ENCODE results near the gene KRTAP10-12.

KRTAP10-12 gene

DNA sequence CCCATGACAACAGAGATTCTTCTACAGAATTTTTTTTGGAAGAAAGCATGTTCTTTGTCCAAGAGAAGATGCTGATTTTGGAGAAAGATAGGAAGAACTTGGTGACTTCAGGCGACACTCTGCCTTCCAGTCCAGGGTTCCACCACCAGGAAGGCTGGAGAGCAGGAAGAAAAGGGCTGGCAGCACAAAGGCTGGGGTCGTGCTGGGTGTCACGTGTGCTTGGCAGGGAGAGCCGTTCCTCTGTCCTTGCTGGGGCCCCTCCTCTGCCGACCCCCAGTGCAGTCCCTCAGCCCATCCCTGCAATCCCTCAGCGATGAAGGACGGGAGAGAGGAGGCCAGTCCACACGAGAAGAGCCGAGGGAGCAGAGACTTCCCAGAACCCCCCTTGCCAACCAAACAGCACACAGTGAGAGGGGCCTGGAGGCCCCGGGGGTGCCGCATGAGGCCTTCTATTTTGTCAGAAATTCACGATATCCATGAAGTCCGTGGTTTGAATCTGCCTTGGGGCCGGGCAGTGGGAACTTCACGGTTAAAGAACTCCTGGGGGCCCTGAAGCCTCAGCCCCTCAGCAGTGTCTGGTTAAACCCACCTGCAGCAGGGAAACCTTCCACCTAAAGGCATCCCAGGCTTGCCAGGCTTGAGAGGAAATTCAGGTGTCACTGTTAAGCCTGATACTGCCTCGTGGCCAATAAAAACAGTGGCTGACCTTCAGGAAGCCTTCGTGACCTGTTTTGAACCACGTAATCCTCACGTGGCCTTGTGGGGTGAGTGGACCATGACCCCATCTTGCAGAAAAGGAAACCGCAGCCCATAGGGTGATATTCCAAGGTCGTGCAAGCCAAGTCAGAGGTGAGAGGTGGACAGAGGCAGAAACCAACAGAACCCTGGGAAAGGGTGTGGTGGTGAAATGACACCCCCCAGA is 3.4 kb downstream of the KRTAP10-12 start:
- no peak for DNase-seq

DNA sequence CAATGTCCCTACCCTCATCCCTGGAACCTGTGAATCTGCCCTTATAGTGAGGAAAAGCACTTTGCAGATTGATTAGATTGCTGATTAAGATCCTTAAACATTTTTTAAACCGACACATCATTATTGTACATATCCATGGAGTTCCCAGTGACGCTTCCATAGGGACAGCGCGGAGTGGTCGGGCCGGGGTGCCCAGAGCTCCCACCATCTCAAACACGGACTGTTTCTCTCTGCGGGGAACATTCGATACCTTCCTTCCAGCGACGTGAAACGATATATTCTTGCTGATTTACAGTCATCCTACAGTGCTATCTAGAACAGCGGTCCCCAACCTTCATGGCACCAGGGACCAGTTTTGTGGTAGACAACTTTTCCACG is 4.0 kb downstream of the KRTAP10-12 start:
- no peak for DNase-seq

DNA sequence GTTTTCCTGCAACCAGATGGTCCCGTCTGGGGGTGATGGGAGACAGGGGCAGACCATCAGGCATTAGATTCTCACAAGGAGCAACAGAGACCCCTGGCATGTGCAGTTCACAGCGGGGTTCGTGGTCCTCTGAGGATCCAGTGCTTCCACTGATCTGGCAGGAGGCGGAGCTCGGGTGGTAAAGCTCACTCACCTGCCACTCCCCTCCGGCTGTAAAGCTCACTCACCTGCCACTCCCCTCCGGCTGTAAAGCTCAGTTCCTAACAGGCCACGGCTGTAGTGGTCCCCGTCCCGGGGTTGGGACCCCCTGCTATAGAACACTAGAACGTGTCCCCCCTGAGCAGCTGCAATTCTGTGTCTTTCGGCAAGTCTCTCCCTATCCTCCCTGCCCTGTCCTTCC is 4.6 kb downstream of the KRTAP10-12 start:
- DNase-seq = no peak

DNA sequence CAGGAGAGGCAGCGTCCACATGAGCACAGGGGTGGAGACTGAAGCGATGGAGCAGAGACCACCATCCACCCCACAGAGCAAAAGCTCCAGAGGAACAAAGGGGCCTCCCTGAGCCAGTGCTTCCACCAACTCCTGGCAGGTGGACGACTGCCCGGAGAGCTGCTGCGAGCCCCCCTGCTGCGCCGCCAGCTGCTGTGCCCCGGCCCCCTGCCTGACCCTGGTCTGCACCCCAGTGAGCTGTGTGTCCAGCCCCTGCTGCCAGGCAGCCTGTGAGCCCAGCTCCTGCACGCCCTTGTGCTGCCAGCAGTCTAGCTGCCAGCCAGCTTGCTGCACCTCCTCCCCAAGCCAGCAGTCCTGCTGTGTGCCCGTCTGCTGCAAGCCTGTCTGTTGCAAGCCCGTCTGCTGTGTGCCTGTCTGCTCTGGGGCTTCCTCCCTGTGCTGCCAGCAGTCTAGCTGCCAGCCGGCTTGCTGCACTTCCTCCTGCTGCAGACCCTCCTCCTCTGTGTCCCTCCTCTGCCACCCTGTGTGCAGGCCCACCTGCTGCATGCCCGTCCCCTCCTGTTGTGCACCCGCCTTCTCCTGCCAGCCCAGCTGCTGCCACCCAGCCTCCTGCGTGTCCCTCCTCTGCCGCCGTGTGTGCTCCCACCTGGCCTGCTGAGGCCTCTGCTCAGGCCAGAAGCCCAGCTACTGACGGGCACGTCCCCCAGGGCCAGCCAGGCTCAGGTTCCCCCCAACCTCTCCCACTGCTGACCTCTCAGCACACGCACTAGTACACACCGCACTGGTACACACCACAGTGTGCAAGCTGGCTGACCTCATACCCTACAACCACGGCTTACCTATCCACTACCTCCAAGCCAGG is 5.4 kb downstream of the KRTAP10-12 start:
- no peak for DNase-seq

DNA sequence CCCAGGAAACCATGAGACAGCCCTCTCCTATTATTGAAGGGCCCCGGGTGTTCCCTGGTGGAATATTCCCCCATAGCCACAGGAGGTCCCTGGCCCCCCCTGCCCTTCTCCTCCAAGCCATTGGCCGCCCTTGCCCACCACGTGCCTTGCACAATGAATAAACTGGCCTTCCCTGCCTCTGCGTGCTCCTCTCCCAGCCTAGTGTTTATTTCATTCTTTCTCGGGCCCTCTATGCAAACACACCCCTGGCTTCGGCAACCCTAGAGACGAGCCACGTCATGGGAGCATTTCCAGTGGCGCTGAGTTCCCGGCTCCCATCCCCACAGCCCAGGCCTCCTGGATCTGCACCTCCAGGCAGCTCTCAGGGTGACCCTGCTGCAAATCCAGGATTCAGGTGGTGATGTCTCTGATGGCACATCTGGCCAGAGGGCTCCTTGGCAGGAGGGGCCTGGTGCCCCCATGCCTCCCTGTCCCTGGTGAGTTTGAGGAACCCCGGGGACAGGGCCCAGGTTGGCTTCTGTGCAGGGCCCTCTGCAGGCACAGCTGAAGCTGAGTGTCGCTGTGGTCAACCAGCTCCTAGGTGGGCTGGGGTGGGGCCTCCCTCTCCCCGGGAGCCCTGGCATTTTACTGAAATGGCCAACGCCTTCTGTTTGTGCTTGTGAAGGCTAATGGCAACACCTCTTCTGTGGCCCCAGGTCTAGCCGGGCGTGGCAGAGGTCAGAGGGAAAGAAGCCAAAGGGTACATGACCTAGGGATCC is 6.2 kb downstream of the KRTAP10-12 start:
- DNase-seq = no peak

DNA sequence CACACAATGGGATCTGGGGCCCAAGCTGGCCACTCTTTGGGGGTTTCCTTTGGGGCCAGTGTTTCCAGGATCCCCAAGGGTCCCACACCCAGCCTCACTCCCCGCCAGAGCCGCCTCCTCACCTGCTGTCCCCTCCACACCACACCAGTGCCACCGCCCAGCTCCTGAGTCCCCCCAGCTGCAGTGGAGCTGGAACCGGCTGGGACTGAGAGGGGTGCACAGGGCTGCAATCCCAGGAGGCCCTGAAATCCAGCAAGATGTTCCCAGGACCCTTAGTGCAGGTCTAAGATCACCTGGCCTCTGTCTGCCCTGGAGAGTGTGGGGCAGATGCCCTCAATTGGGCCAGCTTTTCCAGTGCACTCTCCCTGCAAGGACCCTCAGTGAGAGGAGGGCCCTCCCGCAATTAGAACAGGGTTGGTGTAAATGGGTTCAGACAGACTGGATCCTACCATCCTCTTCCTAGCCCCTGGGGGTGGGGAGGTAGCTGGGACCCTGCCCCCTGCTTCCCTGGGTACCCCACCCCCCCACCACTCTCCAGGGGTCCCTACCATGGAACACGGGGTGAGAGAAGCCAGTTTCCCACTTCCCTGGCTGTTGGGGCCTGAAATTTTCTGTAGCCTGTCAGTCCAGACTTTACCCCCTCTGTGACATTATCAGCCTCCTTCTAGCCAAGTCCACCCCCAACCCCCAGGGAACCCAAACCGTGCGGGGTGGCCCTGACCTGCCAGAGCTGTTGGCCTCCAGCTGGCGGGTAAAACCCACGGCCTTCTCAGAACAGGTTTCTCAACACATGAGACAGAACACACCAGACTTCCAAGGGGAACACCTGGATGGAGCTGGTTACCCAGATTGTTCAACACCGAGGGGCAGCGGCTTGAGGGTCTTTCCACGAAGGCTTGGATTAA is 7.0 kb downstream of the KRTAP10-12 start:
- no peak for DNase-seq

DNA sequence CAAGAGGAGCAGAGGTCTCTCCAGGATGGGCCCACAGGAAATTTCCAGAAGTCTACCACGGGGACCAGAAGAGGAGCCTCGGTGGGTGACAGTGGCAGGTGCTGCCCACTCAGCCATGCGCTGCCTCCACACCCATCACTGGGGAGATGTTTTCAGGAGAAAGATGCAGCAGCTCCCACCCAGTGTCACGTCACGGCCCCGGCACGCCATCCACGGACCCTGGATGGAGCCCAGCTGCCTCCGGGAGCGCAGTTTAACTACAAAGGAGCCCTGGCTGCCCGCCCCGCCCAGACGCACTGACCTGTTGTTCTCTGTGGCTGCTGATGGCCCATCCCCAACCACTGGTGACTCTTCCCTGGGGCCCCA is 7.6 kb downstream of the KRTAP10-12 start:
- DNase-seq = no peak

DNA sequence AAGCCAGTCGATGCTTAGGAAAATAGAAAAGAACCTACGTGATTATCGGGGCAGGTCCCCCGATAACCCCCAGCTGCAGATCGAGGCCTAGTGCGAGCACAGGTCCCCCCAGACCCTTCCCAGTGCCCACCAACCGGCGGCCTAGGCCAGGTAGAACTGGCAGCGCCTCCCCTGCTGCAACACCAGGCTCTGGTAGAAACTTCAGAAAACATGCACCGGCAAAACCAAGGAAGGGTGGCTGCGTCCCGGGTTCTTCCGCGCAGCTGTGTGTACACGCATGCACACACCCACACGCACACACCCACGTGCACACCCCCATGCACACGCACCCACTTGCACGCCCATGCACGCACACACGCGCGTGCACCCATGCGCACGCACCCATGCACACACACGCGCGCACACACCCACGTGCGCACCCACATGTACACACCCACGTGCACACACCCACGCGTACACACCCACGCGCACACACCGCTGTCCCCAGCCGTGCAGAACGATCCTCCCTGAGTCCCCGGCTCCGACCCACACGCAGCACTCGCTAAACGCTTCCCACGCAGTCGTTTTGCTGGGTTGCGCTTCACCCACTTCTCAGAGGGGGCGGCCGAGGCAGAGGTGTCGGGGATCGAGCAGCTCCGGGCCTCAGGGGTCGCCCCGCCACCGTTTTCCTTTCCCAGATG is 9.2 kb downstream of the KRTAP10-12 start:
- no peak for DNase-seq

DNA sequence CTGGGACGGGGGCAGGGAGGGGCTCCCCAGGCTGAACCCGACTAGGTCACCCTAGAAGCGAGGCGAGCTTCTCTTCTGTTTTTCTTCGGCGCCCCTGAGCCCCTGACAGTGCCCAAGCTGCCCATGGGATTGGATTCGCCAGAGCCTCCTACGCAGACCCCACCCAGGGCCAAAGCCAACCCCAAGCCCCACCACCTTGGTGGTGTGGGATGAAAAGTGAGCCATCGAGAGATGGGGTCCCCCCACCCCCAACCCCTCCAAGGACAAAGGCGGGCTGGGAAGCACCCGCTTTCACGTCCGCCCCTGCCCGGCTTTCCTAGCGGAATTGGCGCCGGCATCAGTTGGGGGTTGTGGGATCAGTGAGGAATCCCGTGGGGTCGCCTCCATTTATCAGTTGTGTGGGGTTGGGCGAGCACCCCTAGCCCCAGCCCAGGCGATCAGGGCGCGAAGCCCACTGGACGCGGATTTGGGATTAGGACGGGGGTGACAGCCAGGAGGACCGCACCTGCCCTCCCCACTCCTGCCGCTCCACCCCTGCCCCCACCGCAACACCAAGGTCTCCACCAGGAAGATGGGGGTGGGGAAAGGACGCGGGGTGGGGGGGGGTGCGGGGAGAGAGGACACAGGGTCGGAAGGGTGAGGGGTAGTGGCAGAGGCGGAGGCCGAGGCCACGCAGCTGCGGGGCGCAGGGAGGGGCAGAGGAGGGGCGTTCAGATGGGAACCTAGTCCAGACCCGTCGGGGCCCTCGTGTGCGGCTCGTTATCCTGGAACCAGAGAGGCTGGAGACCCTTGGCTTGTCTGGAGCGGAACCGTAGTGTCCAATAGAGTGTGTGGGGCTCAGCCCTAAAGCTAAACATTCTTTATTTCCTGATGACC is 10.0 kb downstream of the KRTAP10-12 start:
- DNase-seq = no peak

DNA sequence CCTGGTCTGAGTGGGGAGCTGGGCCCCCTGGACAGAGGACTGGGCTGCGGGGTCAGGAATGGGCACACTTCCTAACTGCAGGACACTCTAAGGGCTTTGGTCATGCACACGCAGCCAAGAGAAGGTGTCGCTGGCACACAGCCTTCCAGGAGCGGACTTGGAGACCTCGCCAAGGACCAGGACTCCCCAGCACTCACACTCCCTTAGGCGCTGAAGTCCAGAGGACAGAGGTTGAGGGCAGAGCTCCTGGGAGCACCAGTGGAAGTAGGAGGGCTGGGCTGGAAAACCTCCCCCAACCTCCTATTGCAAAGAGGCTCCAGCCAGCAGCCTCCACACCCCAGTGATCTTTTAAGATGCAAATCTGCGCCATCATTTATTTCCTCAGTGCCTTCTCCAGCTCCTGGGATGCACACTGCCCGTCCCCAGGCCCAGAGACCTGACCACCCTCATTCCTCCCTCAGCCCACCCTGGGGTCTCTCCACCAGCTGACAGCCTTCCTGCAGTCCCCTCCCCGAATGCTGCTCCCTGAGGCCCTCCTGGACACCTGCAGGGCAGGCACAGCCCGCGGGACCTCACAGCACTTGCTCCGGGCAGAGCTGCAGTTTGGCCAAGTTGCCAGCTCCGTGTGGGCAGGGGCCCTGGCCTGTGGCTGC is 11.4 kb downstream of the KRTAP10-12 start:
- DNase-seq = no peak

DNA sequence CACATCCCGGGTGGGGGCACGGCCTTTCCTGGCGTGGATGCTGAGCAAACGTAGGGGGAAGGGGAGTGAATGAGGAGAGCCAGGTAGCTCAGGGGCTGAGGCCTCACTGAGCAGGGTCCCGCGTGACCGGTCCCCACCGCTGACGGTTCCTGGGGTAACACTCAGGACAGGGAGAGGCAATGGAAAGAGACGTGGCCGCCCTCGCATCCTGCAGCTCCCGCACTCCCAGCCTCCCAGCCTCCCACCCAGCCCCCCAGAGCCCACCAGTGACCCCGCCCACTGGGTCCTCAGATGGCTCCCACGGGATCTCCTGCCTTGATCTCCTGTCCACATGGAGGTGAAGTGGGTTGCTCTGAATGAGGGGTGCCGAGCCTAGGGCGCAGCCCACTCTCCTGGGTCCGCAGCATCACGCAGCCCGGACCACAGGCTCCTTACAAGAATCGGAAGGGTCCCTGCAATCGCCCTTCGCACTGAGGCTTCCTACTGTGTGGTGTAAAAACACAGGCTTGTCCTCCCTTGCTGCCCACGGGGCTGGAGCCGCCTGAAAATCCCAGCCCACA is 12.0 kb downstream of the KRTAP10-12 start:
- DNase-seq = no peak

DNA sequence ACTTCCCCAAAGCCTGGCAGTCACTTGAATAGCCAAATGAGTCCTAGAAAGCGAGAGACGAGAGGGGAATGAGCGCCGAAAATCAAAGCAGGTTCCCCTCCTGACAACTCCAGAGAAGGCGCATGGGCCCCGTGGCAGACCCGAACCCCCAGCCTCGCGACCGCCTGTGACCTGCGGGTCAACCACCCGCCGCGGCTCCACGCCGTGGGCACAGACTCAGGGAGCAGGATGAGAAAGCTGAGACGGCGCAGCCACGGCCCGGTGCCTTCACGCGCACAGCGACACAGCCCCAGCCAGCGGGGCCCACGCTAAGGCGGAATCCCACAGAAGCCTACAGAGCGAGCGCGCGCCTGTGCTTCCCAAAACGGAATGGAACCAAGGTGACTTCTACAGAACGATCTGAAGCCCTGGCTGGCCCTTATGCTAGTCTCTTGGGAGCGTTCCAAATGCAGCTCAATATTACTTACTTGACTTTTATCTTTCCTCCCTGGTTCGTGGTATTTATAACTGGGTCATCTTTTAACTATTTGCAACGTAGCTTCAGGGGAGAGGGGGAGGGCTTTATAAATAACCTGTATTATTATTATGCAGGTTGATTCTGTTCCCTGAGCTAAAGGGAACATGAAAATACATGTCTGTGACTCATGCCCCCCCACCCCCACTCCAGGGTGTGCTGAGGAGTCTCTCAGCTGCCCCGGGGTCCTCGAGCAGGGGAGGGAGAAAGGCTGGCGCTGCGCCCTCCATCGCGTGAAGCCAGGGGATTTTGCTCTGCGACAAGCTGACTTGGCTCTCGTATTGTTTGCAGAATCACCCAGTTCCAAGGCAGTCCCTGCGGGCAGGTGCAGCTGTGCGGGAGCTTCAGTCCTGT is 12.7 kb downstream of the KRTAP10-12 start:
- no peak for DNase-seq

DNA sequence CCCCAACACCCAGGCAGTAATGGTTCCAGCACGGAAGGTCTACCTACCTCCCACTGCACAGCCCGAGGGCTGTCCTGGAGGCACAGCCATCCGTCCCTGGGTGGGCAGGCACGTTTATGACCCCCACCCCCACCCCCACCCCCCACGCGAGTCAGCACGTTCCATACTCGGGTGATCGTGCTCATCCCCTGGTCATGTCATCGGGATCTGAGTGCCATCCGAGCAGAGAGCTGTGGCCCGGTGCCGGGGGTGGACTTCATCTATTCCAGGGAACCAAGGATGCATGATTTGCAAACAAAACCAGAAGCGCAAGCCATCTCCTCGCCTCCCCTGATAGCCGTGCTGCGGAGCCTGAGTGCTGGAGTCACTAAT is 13.3 kb downstream of the KRTAP10-12 start:
- no peak for DNase-seq

DNA sequence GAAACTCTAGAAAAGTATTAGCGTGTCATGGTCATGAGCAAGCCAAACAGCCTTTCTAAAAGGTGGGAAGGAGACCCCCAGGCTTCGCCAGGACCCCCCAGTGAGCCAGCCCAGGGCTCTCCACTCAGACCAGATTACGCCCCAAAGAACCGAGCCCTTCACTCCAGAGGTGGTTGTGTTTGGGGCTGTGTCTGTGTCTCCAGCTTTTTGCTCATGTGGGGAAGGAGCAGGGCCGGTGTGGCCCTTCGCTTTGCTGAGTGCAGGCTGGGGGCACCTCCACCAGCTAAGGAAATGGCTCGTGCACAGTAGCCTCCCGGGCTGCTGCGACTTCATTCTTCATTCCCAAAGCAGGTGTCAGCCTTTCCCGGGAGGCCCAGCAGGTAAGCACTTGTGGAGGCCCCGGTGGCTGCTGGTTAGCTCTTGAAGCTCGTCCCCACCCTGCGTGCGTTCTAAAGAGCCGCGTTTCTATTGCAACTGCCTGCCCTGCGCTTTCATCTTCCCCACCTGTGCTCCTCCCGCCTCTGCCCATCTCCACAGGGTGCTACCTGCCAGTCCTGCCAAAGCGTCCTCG is 13.9 kb downstream of the KRTAP10-12 start:
- DNase-seq = no peak

DNA sequence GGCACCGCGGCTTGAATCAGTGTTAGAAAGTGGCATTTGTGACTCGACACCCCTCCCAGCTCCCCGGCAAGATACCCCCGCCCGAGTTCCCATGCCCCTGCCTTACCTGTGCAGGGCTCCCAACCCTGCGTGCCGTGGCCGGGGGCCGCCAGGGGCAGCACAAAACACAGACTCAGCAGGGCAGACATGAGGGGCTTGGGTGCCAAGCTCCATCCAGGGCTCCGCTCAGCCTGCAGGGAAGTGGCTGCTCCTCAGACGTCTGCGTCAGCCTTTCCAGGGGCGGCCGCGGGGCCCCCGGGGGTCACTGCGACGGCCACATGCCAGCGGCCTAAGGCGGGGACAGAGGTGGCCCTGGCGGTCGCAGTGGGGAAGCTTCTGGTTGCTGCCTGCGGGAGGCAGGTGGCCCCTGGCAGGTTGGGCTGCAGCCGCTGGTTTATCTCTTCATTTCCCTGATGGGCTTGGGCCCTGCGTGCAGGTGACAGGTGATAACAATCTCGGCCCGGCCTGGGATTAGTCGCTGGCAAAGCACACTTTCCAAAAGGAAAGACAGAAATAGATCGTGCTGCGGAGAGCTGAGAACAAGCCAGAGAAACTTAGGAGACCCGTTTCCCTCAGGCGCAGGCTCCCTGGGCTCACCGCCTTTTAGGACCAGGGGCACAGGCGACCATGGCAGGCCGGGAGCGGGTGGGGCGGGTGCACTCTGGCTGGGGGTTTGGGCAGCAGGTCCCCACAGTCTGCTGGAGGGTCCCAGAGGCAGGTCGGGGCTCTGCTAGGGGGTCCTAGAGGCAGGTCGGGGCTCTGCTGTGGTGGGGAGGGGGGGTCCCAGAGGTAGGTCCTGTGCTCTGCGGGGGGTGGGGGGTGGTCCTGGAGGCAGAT is 14.6 kb downstream of the KRTAP10-12 start, which contains the start of gene TSPEAR:
Gene TSPEAR, minus strand, starts transcription at position 246 of the 876 bp plus-strand sequence. Its CDS starts 58 bp downstream, at position 188.
- no peak for DNase-seq

DNA sequence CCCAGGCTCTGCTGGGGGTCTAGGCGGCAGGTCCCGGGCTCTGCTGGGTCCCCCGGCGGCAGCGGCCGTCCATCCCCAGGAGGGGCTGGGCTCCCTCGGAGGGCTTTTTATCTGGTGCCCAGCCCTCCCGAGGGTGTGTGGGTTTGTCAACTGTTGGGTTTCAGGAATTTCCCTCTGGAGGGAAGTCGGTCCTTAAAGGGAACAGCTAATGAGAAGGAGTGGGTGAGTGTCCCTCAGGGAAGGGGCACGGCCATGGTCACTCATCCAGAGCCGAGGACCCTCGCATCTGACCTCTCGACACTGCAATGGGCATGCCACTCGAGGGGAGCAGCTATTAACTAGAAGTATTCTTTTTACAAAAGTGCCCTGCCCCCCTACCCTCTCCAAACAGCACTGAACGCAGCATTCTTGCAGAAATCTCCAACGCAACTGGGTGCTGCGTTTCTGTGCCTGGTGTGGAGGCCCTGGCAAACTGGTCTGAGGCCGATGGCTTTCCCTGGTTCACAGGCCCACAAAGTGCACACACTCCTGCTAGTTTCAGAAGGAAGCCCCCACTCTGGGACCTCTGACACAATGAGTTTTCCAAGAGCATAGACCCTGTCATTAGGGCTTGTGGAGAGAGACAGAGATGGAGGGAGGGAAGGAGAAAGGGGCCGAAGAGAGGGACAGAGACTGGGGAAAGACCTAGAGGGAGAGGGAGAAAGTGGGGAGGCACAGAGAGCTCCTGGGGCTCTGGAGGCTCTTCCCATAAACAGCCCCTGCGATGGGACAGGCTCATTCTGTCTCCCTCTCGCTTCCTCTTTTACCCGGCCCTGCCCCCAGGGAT is 15.4 kb downstream of the KRTAP10-12 start:
- no peak for DNase-seq

Measured in activated CD4-positive, alpha-beta T cell treated with anti-CD3 and anti-CD28 coated beads, Interleukin-2, amount 50 U/mL, for 1 hour (primary cell).